ENCODE results near the gene MYH14. TPM values are rescaled to one million over a fixed set of nuclear protein-coding genes. Genes with fewer than 3 reads are reported as not detected.

Gene MYH14
- total and polyA plus RNA-seq, 9 of the 15 experiments (the other 6 are each of a cell fraction or from before 2014, with no cell fraction given) = 0.04 to 0.86 (median 0.19) TPM; not detected in 2

GRCh38 chr19:50269653-50270052 is 66.2 kb downstream of the MYH14 start (continued):
- TF ChIP-seq, protein P1, sequence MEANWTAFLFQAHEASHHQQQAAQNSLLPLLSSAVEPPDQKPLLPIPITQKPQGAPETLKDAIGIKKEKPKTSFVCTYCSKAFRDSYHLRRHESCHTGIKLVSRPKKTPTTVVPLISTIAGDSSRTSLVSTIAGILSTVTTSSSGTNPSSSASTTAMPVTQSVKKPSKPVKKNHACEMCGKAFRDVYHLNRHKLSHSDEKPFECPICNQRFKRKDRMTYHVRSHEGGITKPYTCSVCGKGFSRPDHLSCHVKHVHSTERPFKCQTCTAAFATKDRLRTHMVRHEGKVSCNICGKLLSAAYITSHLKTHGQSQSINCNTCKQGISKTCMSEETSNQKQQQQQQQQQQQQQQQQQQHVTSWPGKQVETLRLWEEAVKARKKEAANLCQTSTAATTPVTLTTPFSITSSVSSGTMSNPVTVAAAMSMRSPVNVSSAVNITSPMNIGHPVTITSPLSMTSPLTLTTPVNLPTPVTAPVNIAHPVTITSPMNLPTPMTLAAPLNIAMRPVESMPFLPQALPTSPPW (CRISPR knock-in tag; IDR thresholded peaks at IDR 0.05) = peak; percentile 77
- TF ChIP-seq TBL1XR1 (IDR thresholded peaks at IDR 0.05; ENCODE audit: low read length in 2 of 2) = peak; percentile 69 to 93; a peak in 3 of 4 replicates
- no peak for TF ChIP-seq SNIP1 (IDR thresholded peaks at IDR 0.05; ENCODE audit: low read depth)
- peak; percentile 65; the same call in 1 of the 2 replicates for TF ChIP-seq ZNF311 (CRISPR knock-in tag; IDR thresholded peaks at IDR 0.05)
- TF ChIP-seq, protein P2, sequence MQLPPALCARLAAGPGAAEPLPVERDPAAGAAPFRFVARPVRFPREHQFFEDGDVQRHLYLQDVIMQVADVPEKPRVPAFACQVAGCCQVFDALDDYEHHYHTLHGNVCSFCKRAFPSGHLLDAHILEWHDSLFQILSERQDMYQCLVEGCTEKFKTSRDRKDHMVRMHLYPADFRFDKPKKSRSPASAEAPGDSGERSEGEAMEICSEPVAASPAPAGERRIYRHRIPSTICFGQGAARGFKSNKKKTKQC (CRISPR knock-in tag; IDR thresholded peaks at IDR 0.05) = no peak
- no peak for TF ChIP-seq ZNF212 (CRISPR knock-in tag; IDR thresholded peaks at IDR 0.05)
- peak; percentile 92 for TF ChIP-seq NFIC (IDR thresholded peaks at IDR 0.05)
- TF ChIP-seq KHSRP (IDR thresholded peaks at IDR 0.05) = peak; percentile 80
- TF ChIP-seq, protein P3, sequence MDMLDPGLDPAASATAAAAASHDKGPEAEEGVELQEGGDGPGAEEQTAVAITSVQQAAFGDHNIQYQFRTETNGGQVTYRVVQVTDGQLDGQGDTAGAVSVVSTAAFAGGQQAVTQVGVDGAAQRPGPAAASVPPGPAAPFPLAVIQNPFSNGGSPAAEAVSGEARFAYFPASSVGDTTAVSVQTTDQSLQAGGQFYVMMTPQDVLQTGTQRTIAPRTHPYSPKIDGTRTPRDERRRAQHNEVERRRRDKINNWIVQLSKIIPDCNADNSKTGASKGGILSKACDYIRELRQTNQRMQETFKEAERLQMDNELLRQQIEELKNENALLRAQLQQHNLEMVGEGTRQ (CRISPR knock-in tag; IDR thresholded peaks at IDR 0.05) = no peak
- no peak for TF ChIP-seq YY1 (IDR thresholded peaks at IDR 0.05; ENCODE audit: borderline replicate concordance in 1 of 3, control insufficient read depth in 1 of 3, extremely low read depth in 1 of 3, insufficient read depth in 3 of 3, insufficient read length in 1 of 3, insufficient replicate concordance in 2 of 3, low read depth in 1 of 3, low read length in 2 of 3)
- TF ChIP-seq CBFA2T3 (IDR thresholded peaks at IDR 0.05) = peak; percentile 99
- TF ChIP-seq TCF7L2 (IDR thresholded peaks at IDR 0.05; ENCODE audit: low read depth, low read length) = no peak
- no peak for TF ChIP-seq ZNF3 (CRISPR knock-in tag; IDR thresholded peaks at IDR 0.05)
- no peak for TF ChIP-seq KLF6 (CRISPR knock-in tag; IDR thresholded peaks at IDR 0.05; ENCODE audit: borderline replicate concordance)
- TF ChIP-seq PRPF4 (IDR thresholded peaks at IDR 0.05; ENCODE audit: insufficient read depth, low read depth, low read length, poor library complexity, severe bottlenecking) = no peak
- TF ChIP-seq HDAC8 (tag; IDR thresholded peaks at IDR 0.05) = no peak
- peak; percentile 85 for TF ChIP-seq NCOA1 (IDR thresholded peaks at IDR 0.05; ENCODE audit: low read depth)
- no peak for TF ChIP-seq SRSF7 (optimal IDR thresholded peaks at IDR 0.05; ENCODE audit: low read depth, low read length)
- no peak for TF ChIP-seq NFRKB (IDR thresholded peaks at IDR 0.05; ENCODE audit: low read depth)
- TF ChIP-seq NCOA6 (IDR thresholded peaks at IDR 0.05) = no peak
- TF ChIP-seq CGGBP1 (CRISPR knock-in tag; IDR thresholded peaks at IDR 0.05) = no peak
- peak; percentile 67 for TF ChIP-seq BCOR (IDR thresholded peaks at IDR 0.05)
- TF ChIP-seq FUS (optimal IDR thresholded peaks at IDR 0.05; ENCODE audit: low read depth, low read length) = no peak
- peak; percentile 81 for TF ChIP-seq KDM1A (IDR thresholded peaks at IDR 0.05)
- TF ChIP-seq, protein P4, sequence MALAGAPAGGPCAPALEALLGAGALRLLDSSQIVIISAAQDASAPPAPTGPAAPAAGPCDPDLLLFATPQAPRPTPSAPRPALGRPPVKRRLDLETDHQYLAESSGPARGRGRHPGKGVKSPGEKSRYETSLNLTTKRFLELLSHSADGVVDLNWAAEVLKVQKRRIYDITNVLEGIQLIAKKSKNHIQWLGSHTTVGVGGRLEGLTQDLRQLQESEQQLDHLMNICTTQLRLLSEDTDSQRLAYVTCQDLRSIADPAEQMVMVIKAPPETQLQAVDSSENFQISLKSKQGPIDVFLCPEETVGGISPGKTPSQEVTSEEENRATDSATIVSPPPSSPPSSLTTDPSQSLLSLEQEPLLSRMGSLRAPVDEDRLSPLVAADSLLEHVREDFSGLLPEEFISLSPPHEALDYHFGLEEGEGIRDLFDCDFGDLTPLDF (CRISPR knock-in tag; IDR thresholded peaks at IDR 0.05) = no peak

All from K562 (cell line).